Psoas muscle (tissue), 8 donors: ENCODE data around the gene CCDC57. TPM values are rescaled to one million over a fixed set of nuclear protein-coding genes. Genes with fewer than 3 reads are reported as not detected.
"Not testable (repeated sequence)": the region's sequence is repeated elsewhere in the genome, so short reads cannot be mapped to it uniquely, and the experiment has no call there.

Experiments used
- ATAC-seq, 4 donors: fragments of 200-7000 bp; cut with Tn5 transposase; one replicate each; pipeline ENCODE4 v1.9.1; 2020; ENCODE audit warnings: moderate library complexity in 3 of 4, mild to moderate bottlenecking in 2 of 4
- DNase-seq, 2 donors: peaks; one replicate each; pipeline ENCODE4 v3.0.0-alpha.2; 2020
- H3K27ac ChIP-seq: fragments of 200-600 bp; one replicate; pipeline ENCODE4 v1.8.0; 2022
- H3K27me3 ChIP-seq, 3 donors: fragments of 200-600 bp in 1 of 3; one replicate each; pipeline versions ENCODE4 v1.6.1 to v1.8.0; 2013 to 2022; ENCODE audit warnings: low read length in 2 of 3, mild to moderate bottlenecking in 2 of 3, moderate library complexity in 1 of 3; ENCODE audit not compliant: insufficient read depth in 3 of 3
- H3K36me3 ChIP-seq, 2 donors: fragments of 200-600 bp in 1 of 2; one replicate each; pipeline versions ENCODE4 v1.6.1 to v1.8.0; 2013 to 2022; ENCODE audit warnings: low read depth in 1 of 2, mild to moderate bottlenecking in 1 of 2, moderate library complexity in 1 of 2; ENCODE audit not compliant: insufficient read depth in 1 of 2
- H3K4me1 ChIP-seq: fragments of 200-600 bp; one replicate; pipeline ENCODE4 v1.8.0; 2022
- H3K4me3 ChIP-seq: fragments of 200-600 bp; one replicate; pipeline ENCODE4 v1.8.0; 2022; ENCODE audit warnings: mild to moderate bottlenecking
- H3K9me3 ChIP-seq: fragments of 200-600 bp; one replicate; pipeline ENCODE4 v1.8.0; 2022
- CTCF ChIP-seq: fragments of 200-600 bp; IDR thresholded peaks from one replicate; pipeline ENCODE4 v1.8.0; 2022; ENCODE audit warnings: antibody characterized with exemption
- WGBS, 3 donors: extraction: QIAGEN DNeasy Blood & Tissue Kit; methylation state at CpG; one replicate each; pipeline versions ENCODE4 v1.1.6 to v1.1.7; 2013; 5-methylcytosine and 5-hydroxymethylcytosine counted together
- intact Hi-C, 2 donors: fragments of 100-400 bp; cut with DNase I; formaldehyde crosslinking; loops; one replicate each; pipeline versions ENCODE4 v1.11.0 to v1.14.2; 2022
- polyA plus RNA-seq, 3 donors: library from polyadenylated mRNA; stranded (reverse); fragments of 200-250 nt; gene quantifications; one replicate each; pipeline ENCODE4 v1.2.3, GENCODE V29; 2013
- total RNA-seq, 4 donors: library from RNA; stranded (reverse); fragmentation: NEBNext Ultra II Directional in 2 of 4; extraction: Animal tissue kit (Norgen Biotek cat#: 25700) in 2 of 4; gene quantifications; one replicate each; pipeline versions ENCODE4 v1.2.1 to v1.2.4, GENCODE V29; 2021 to 2023
- donor health status: healthy with polysubstance abuse.
- donor health status: DM: no; HTN: no; CAD: no; lungs with moderate emphysema.
- donor health status: Bipolar disorder and iron deficiency.
- donor health status: healthy.
- donor health status: DM: yes; HTN: yes; CAD: no.
- donor health status: DM: no; HTN: no; CAD: no.
- donor health status: DM: no; HTN: no; CAD: no.
- donor health status: DM: yes; HTN: yes; CAD: no.

The CCDC57 gene
- total and polyA plus RNA-seq, 7 donors, result 7.2 to 15.3 (median 11.1) TPM

GRCh38 chr17:82257473-82257872 lies 44.8 kb upstream of the CCDC57 start:
- Histone ChIP-seq H3K27me3 (no peaks in the 10 kb centered on the region), H3K4me1 (no peaks in the 10 kb centered on the region), H3K27ac (no peak overlapping the region), H3K9me3 (no peaks in the 10 kb centered on the region), H3K4me3 (no peak overlapping the region), H3K36me3 (peaks cover 22 to 81% of the 10 kb centered on the region in 2 donors)
- DNase-seq (peak; percentile 68 to 83), ATAC-seq (peak; percentile 88 to 94 (median 94))
- WGBS, 3 donors, result 42 to 53% (median 50%) methylated on average over 10 of the region's 10 CpGs
- intact Hi-C loops, result no loop called here
- TF ChIP-seq CTCF, result no peak

GRCh38 chr17:82256242-82256885 lies 43.7 kb upstream of the CCDC57 start:
- TF ChIP-seq CTCF, result no peak
- Histone ChIP-seq H3K4me3 (no peak overlapping the region), H3K9me3 (no peaks in the 10 kb centered on the region), H3K36me3 (peaks cover 16 to 81% of the 10 kb centered on the region in 2 donors), H3K27ac (no peak overlapping the region), H3K4me1 (no peaks in the 10 kb centered on the region), H3K27me3 (no peaks in the 10 kb centered on the region)
- ATAC-seq (no peak), DNase-seq (no peak)
- intact Hi-C loops, result no loop called here
- WGBS, 3 donors, result 91 to 92% (median 91%) methylated on average over 14 of the region's 14 CpGs

- DNase-seq, result peak in 1 of 2 donors; percentile 30
- no peak for ATAC-seq
- intact Hi-C loops, result no loop called here
- TF ChIP-seq CTCF, result no peak
- Histone ChIP-seq H3K9me3 (no peaks in the 10 kb centered on the region), H3K36me3 (peaks cover 15 to 81% of the 10 kb centered on the region in 2 donors), H3K4me3 (no peak overlapping the region), H3K27ac (no peak overlapping the region), H3K4me1 (no peaks in the 10 kb centered on the region), H3K27me3 (no peaks in the 10 kb centered on the region)
- 80 to 84% (median 80%) methylated on average over 15 of the region's 15 CpGs for WGBS, 3 donors
Observed at GRCh38 chr17:82255402-82255972, 42.8 kb upstream of the CCDC57 start.

- H3K4me1 ChIP-seq, intact Hi-C loops: not testable (repeated sequence)
- DNase-seq, result peak in 1 of 2 donors; percentile 20
Observed at GRCh38 chr17:82254746-82255145, 42.1 kb upstream of the CCDC57 start.

GRCh38 chr17:82254096-82254495 lies 41.5 kb upstream of the CCDC57 start:
- H3K4me1 ChIP-seq, H3K27ac ChIP-seq, H3K9me3 ChIP-seq, H3K27me3 ChIP-seq, H3K4me3 ChIP-seq, intact Hi-C loops, ATAC-seq: not testable (repeated sequence)
- WGBS, 3 donors, result 97 to 99% (median 98%) methylated on average over 37 to 39 of the region's 39 CpGs
- peaks cover 20 to 87% of the 10 kb centered on the region in 2 donors for H3K36me3 ChIP-seq
- peak in 1 of 2 donors; percentile 34 for DNase-seq

More at GRCh38 chr17:82254746-82255145, 42.1 kb upstream of the CCDC57 start:
- H3K27me3 ChIP-seq, H3K4me3 ChIP-seq, H3K27ac ChIP-seq, ATAC-seq, H3K9me3 ChIP-seq: not testable (repeated sequence)
- 96 to 98% (median 97%) methylated on average over 30 to 33 of the region's 33 CpGs for WGBS, 3 donors
- H3K36me3 ChIP-seq, result peaks cover 20 to 87% of the 10 kb centered on the region in 2 donors
